CD14-positive monocyte (primary cell): Measurements from ENCODE around the gene AREL1. TPM values are rescaled to one million over a fixed set of nuclear protein-coding genes. Genes with fewer than 3 reads are reported as not detected.

Source experiments
- DNase-seq, 3 donors: peaks; one replicate each; pipeline ENCODE4 v3.0.0-alpha.2; 2011 to 2022
- H2AFZ ChIP-seq: 2 replicates; pipeline ENCODE4 v1.6.0; 2012; ENCODE audit warnings: mild to moderate bottlenecking, low read depth, low read length, inconsistent platforms; ENCODE audit not compliant: insufficient read depth, poor library complexity, severe bottlenecking
- H3K27ac ChIP-seq, 2 donors: 1 replicate in 1 of 2; 2 replicates in 1 of 2; pipeline ENCODE4 v1.5.1; 2012 to 2013; ENCODE audit warnings: low read length in 2 of 2, control low read depth in 1 of 2, inconsistent platforms in 1 of 2, low read depth in 1 of 2, mild to moderate bottlenecking in 1 of 2
- H3K27me3 ChIP-seq, 2 donors: one replicate each; pipeline versions ENCODE4 v1.6.0 to v1.6.1; 2011 to 2013; ENCODE audit warnings: low read length in 2 of 2; ENCODE audit not compliant: control insufficient read depth in 2 of 2, insufficient read depth in 2 of 2
- H3K36me3 ChIP-seq, 2 donors: replicated peaks in 1 of 2; 1 replicate in 1 of 2; 2 replicates in 1 of 2; pipeline versions ENCODE4 v1.5.1 to v1.6.1; 2012 to 2013; ENCODE audit warnings: low read length in 2 of 2, control low read depth in 1 of 2, inconsistent platforms in 1 of 2, mild to moderate bottlenecking in 1 of 2; ENCODE audit not compliant: insufficient read depth in 2 of 2, control insufficient read depth in 1 of 2
- H3K4me1 ChIP-seq, 2 donors: 1 replicate in 1 of 2; 2 replicates in 1 of 2; pipeline versions ENCODE4 v1.5.1 to v1.6.1; 2012 to 2013; ENCODE audit warnings: low read length in 2 of 2, control low read depth in 1 of 2, inconsistent platforms in 1 of 2, mild to moderate bottlenecking in 1 of 2, moderate library complexity in 1 of 2; ENCODE audit not compliant: insufficient read depth in 2 of 2, control insufficient read depth in 1 of 2
- H3K4me2 ChIP-seq: replicated peaks from 2 replicates; pipeline ENCODE3; 2012; ENCODE audit warnings: low read length, moderate library complexity, mild to moderate bottlenecking; ENCODE audit not compliant: poor library complexity, severe bottlenecking; ENCODE audit errors: extremely low read depth
- H3K4me3 ChIP-seq, 3 experiments: fragments of 200-600 bp in 1 of 3; sonication (generic) in 1 of 3; replicated peaks in 1 of 3; 1 replicate in 2 of 3; 2 replicates in 1 of 3; pipeline ENCODE4 v1.5.1; 2011 to 2013; ENCODE audit warnings: low read length in 3 of 3, mild to moderate bottlenecking in 3 of 3, control low read depth in 2 of 3, low read depth in 2 of 3, inconsistent platforms in 1 of 3, moderate library complexity in 1 of 3
- H3K79me2 ChIP-seq: 2 replicates; pipeline ENCODE4 v1.6.0; 2012; ENCODE audit warnings: mild to moderate bottlenecking, control low read depth, inconsistent platforms, low read length, moderate library complexity; ENCODE audit not compliant: insufficient read depth
- H3K9ac ChIP-seq: 2 replicates; pipeline ENCODE4 v1.6.0; 2017; ENCODE audit warnings: low read length, mild to moderate bottlenecking; ENCODE audit not compliant: insufficient read depth, poor library complexity, severe bottlenecking
- H3K9me3 ChIP-seq, 2 donors: replicated peaks in 1 of 2; 1 replicate in 1 of 2; 2 replicates in 1 of 2; pipeline versions ENCODE4 v1.5.1 to v1.6.1; 2012 to 2013; ENCODE audit warnings: low read length in 2 of 2, control low read depth in 1 of 2; ENCODE audit not compliant: control insufficient read depth in 1 of 2, insufficient read depth in 1 of 2
- H4K20me1 ChIP-seq: 2 replicates; pipeline ENCODE4 v1.6.0; 2012; ENCODE audit warnings: mild to moderate bottlenecking, low read length, control low read depth, moderate library complexity; ENCODE audit not compliant: insufficient read depth
- H3K27ac Mint-ChIP-seq, 7 donors: one replicate each; pipeline ENCODE4 v1.8.0; 2020; ENCODE audit warnings: mild to moderate bottlenecking in 7 of 7, mixed read lengths in 7 of 7, moderate library complexity in 6 of 7, inconsistent platforms in 2 of 7
- H3K27me3 Mint-ChIP-seq, 3 donors: one replicate each; pipeline ENCODE4 v1.8.0; 2021 to 2022; ENCODE audit warnings: low read depth in 3 of 3, mild to moderate bottlenecking in 3 of 3, mixed read lengths in 3 of 3, moderate library complexity in 3 of 3, inconsistent platforms in 1 of 3
- H3K36me3 Mint-ChIP-seq, 2 donors: one replicate each; pipeline ENCODE4 v1.8.0; 2020; ENCODE audit warnings: mixed read lengths in 2 of 2, inconsistent platforms in 1 of 2, mild to moderate bottlenecking in 1 of 2
- H3K4me1 Mint-ChIP-seq: one replicate; pipeline ENCODE4 v1.8.0; 2020; ENCODE audit warnings: mild to moderate bottlenecking, mixed read lengths
- H3K4me3 Mint-ChIP-seq, 2 donors: one replicate each; pipeline ENCODE4 v1.8.0; 2020; ENCODE audit warnings: mild to moderate bottlenecking in 2 of 2, mixed read lengths in 2 of 2, moderate library complexity in 1 of 2
- H3K9me3 Mint-ChIP-seq, 7 donors: one replicate each; pipeline ENCODE4 v1.8.0; 2020 to 2022; ENCODE audit warnings: mixed read lengths in 7 of 7, mild to moderate bottlenecking in 6 of 7, moderate library complexity in 6 of 7, inconsistent platforms in 2 of 7
- CTCF ChIP-seq: fragments of 200-600 bp; IDR thresholded peaks from one replicate; pipeline ENCODE4 v1.8.0; 2022; ENCODE audit warnings: antibody characterized with exemption, mild to moderate bottlenecking
- WGBS: methylation state at CpG from one replicate; pipeline ENCODE4 v1.1.5; 2013; ENCODE audit warnings: missing lambda C conversion rate; ENCODE audit not compliant: insufficient coverage; 5-methylcytosine and 5-hydroxymethylcytosine counted together
- intact Hi-C, 2 donors: fragments of 100-400 bp; cut with micrococcal nuclease; formaldehyde crosslinking; loops; one replicate each; pipeline versions ENCODE4 v1.15.0 to v1.15.1; 2023
- polyA plus RNA-seq, 3 donors: library from polyadenylated mRNA; depleted of rRNA in 1 of 3; unstranded in 2 of 3; stranded (reverse) in 1 of 3; fragments of 300-500 nt in 2 of 3; fragments of >200 nt in 1 of 3; fragmentation: Illumina TruSeq in 2 of 3; gene quantifications; 1 replicate in 2 of 3; 2 replicates in 1 of 3; pipeline ENCODE4 v1.2.3, GENCODE V29; 2012 to 2021

The AREL1 gene
- polyA plus RNA-seq, 3 donors = 12.5 to 23.3 (median 20.0) TPM

DNA sequence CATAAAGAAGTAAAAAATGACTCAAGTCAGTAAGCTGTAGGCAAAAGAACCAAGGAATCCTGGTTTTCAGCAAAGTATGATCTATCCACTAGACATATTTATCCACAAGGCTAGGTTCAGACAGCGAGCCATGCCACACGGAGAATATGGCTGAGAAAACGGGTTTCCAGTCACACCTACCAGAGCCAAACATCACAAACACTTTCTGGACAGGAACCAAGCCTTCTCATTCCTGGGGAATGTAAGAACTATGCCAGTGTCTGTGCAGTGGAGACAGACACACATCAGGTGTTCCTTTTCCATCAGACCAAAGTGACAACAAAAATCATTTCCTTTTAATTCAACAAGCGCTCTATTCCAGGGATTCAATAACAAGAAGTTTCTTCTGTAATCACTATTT is 41.1 kb downstream of the AREL1 start:
- WGBS = no CpG with 5 or more reads among the region's 4 CpGs
- no peaks in the 10 kb centered on the region for H3K4me1 ChIP-seq
- no peak overlapping the region for H3K9ac ChIP-seq
- H3K9me3 ChIP-seq = no peaks in the 10 kb centered on the region
- Mint-ChIP-seq H3K27me3 (no peaks in the 10 kb centered on the region), H3K9me3 (no peaks in the 10 kb centered on the region), H3K4me1 (no peaks in the 10 kb centered on the region), H3K27ac (peak overlapping the region in 1 of 7 donors; percentile 16), H3K36me3 (peaks cover 92 to 94% of the 10 kb centered on the region in 2 donors), H3K4me3 (no peak overlapping the region)
- no peak overlapping the region for H3K4me2 ChIP-seq
- no peak overlapping the region for H3K4me3 ChIP-seq
- H3K27me3 ChIP-seq = no peaks in the 10 kb centered on the region
- intact Hi-C loops = no loop called here
- no peak overlapping the region for H2AFZ ChIP-seq
- DNase-seq = no peak
- H3K36me3 ChIP-seq = peaks cover 97 to 98% of the 10 kb centered on the region in 2 donors
- no peak for TF ChIP-seq CTCF
- H3K79me2 ChIP-seq = no peaks in the 10 kb centered on the region
- H4K20me1 ChIP-seq = no peaks in the 10 kb centered on the region
- no peak overlapping the region for H3K27ac ChIP-seq

GRCh38 chr14:74670726-74671411 is 42.0 kb downstream of the AREL1 start:
- TF ChIP-seq CTCF = no peak
- Mint-ChIP-seq H3K4me1 (no peaks in the 10 kb centered on the region), H3K9me3 (no peaks in the 10 kb centered on the region), H3K27ac (no peak overlapping the region), H3K4me3 (no peak overlapping the region), H3K27me3 (no peaks in the 10 kb centered on the region), H3K36me3 (peaks cover 94 to 95% of the 10 kb centered on the region in 2 donors)
- Histone ChIP-seq H3K9ac (no peak overlapping the region), H3K4me1 (no peaks in the 10 kb centered on the region), H4K20me1 (no peaks in the 10 kb centered on the region), H3K4me2 (no peak overlapping the region), H3K9me3 (no peaks in the 10 kb centered on the region), H3K79me2 (no peaks in the 10 kb centered on the region), H3K27me3 (no peaks in the 10 kb centered on the region), H3K36me3 (peaks cover 98 to 100% of the 10 kb centered on the region in 2 donors), H2AFZ (no peak overlapping the region), H3K27ac (no peak overlapping the region), H3K4me3 (no peak overlapping the region)
- DNase-seq = no peak
- intact Hi-C loops = no loop called here
- 83% methylated on average over 2 of the region's 9 CpGs for WGBS
